Lung (tissue), 12 donors: ENCODE measurements around the gene GABBR1. TPM values are rescaled to one million over a fixed set of nuclear protein-coding genes. Genes with fewer than 3 reads are reported as not detected.
"Not testable (repeated sequence)": the region's sequence is repeated elsewhere in the genome, so short reads cannot be mapped to it uniquely, and the experiment has no call there.

Experiments used
- ATAC-seq: fragments of 200-7000 bp; cut with Tn5 transposase; one replicate; pipeline ENCODE4 v1.9.1; 2020; ENCODE audit warnings: moderate number of reproducible peaks; ENCODE audit not compliant: insufficient read depth, low FRiP score
- DNase-seq, 3 donors: peaks; one replicate each; pipeline ENCODE4 v3.0.0-alpha.2; 2013 to 2017
- H3K27ac ChIP-seq, 2 donors: one replicate each; pipeline ENCODE4 v1.5.1; 2013; ENCODE audit warnings: mild to moderate bottlenecking in 2 of 2, moderate library complexity in 2 of 2, control low read depth in 1 of 2, inconsistent platforms in 1 of 2, low read depth in 1 of 2, low read length in 1 of 2
- H3K27me3 ChIP-seq, 3 donors: one replicate each; pipeline ENCODE4 v1.5.1; 2013; ENCODE audit warnings: low read length in 2 of 3; ENCODE audit not compliant: control insufficient read depth in 3 of 3, insufficient read depth in 3 of 3
- H3K36me3 ChIP-seq, 4 donors: one replicate each; pipeline ENCODE4 v1.5.1; 2013; ENCODE audit warnings: low read length in 4 of 4, mild to moderate bottlenecking in 1 of 4, moderate library complexity in 1 of 4; ENCODE audit not compliant: control insufficient read depth in 4 of 4, insufficient read depth in 4 of 4
- H3K4me1 ChIP-seq, 5 donors: one replicate each; pipeline ENCODE4 v1.5.1; 2013; ENCODE audit warnings: low read length in 5 of 5, mild to moderate bottlenecking in 2 of 5, moderate library complexity in 1 of 5; ENCODE audit not compliant: control insufficient read depth in 5 of 5, insufficient read depth in 5 of 5
- H3K4me3 ChIP-seq: one replicate; pipeline ENCODE4 v1.5.1; 2013; ENCODE audit warnings: mild to moderate bottlenecking, control low read depth, moderate library complexity
- H3K9ac ChIP-seq, 2 donors: one replicate each; pipeline ENCODE4 v1.5.1; 2013; ENCODE audit warnings: low read length in 2 of 2, control low read depth in 1 of 2; ENCODE audit not compliant: insufficient read depth in 1 of 2
- H3K9me3 ChIP-seq, 4 donors: one replicate each; pipeline ENCODE4 v1.5.1; 2013; ENCODE audit warnings: low read length in 3 of 4, mild to moderate bottlenecking in 1 of 4, moderate library complexity in 1 of 4; ENCODE audit not compliant: control insufficient read depth in 4 of 4, insufficient read depth in 3 of 4
- WGBS, 2 donors: extraction: QIAGEN DNeasy Blood & Tissue Kit; methylation state at CpG; one replicate each; pipeline ENCODE4 v1.1.7; 2013; 5-methylcytosine and 5-hydroxymethylcytosine counted together
- polyA plus RNA-seq, 2 donors: library from polyadenylated mRNA; stranded (reverse); fragments of 200-250 nt; gene quantifications; one replicate each; pipeline ENCODE4 v1.2.1, GENCODE V29; 2013
- total RNA-seq, 2 donors: library from RNA; depleted of rRNA in 1 of 2; stranded (reverse); fragments of >200 nt in 1 of 2; gene quantifications; one replicate each; pipeline ENCODE4 v1.2.1, GENCODE V29; 2014 to 2021
- TF ChIP-seq, protein P1 (sequence below): IDR thresholded peaks from 2 replicates; pipeline ENCODE4 v1.5.1; 2012; ENCODE audit warnings: mild to moderate bottlenecking; ENCODE audit errors: control extremely low read depth, extremely low read depth
- donor health status: control.
- donor health status: control.
- donor health status: Bipolar disorder and iron deficiency.
- donor health status: healthy.
- donor health status: DM: yes; HTN: yes; CAD: no.

The GABBR1 gene
- total and polyA plus RNA-seq, 4 donors, result 12.9 to 35.7 (median 25.0) TPM

- no peak overlapping the region for H3K27ac ChIP-seq
- ATAC-seq (no peak), DNase-seq (no peak)
- H3K4me1 ChIP-seq, result peaks cover 0 to 2% (median 0%) of the 10 kb centered on the region in 5 donors
- whole genome bisulfite sequencing, 2 donors, result 78 to 86% methylated on average over 8 of the region's 8 CpGs
- no peaks in the 10 kb centered on the region for H3K36me3 ChIP-seq
- H3K4me3 ChIP-seq, result no peak overlapping the region
- H3K27me3 ChIP-seq, result peaks cover 0 to 3% (median 0%) of the 10 kb centered on the region in 3 donors
- no peak overlapping the region for H3K9ac ChIP-seq
- TF ChIP-seq, protein P1, sequence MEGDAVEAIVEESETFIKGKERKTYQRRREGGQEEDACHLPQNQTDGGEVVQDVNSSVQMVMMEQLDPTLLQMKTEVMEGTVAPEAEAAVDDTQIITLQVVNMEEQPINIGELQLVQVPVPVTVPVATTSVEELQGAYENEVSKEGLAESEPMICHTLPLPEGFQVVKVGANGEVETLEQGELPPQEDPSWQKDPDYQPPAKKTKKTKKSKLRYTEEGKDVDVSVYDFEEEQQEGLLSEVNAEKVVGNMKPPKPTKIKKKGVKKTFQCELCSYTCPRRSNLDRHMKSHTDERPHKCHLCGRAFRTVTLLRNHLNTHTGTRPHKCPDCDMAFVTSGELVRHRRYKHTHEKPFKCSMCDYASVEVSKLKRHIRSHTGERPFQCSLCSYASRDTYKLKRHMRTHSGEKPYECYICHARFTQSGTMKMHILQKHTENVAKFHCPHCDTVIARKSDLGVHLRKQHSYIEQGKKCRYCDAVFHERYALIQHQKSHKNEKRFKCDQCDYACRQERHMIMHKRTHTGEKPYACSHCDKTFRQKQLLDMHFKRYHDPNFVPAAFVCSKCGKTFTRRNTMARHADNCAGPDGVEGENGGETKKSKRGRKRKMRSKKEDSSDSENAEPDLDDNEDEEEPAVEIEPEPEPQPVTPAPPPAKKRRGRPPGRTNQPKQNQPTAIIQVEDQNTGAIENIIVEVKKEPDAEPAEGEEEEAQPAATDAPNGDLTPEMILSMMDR, result no peak
- no peaks in the 10 kb centered on the region for H3K9me3 ChIP-seq
Observed at GRCh38 chr6:29665942-29666825, 33.2 kb upstream of the GABBR1 start.

- ATAC-seq, result no peak
- peaks cover 0 to 2% (median 0%) of the 10 kb centered on the region in 5 donors for H3K4me1 ChIP-seq
- TF ChIP-seq, protein P1, result no peak
- H3K9me3 ChIP-seq, result no peaks in the 10 kb centered on the region
- no peak overlapping the region for H3K27ac ChIP-seq
- H3K36me3 ChIP-seq, result no peaks in the 10 kb centered on the region
- H3K9ac ChIP-seq, result no peak overlapping the region
- H3K27me3 ChIP-seq, result peaks cover 0 to 2% (median 0%) of the 10 kb centered on the region in 3 donors
- 64 to 81% methylated on average over 5 of the region's 5 CpGs for WGBS, 2 donors
- H3K4me3 ChIP-seq, result no peak overlapping the region
- DNase-seq, result no peak
Observed at GRCh38 chr6:29663300-29664042, 30.5 kb upstream of the GABBR1 start.

- H3K4me3 ChIP-seq, H3K27ac ChIP-seq, H3K4me1 ChIP-seq, H3K27me3 ChIP-seq, ATAC-seq, H3K36me3 ChIP-seq, H3K9me3 ChIP-seq, H3K9ac ChIP-seq, DNase-seq: not testable (repeated sequence)
- 51 to 55% methylated on average over 14 of the region's 14 CpGs for WGBS, 2 donors
Observed at GRCh38 chr6:29661502-29662141, 28.6 kb upstream of the GABBR1 start.
